ENCODE data around the gene PAK4.
A peak's percentile ranks its signal among the peaks of the same experiment; 100 is the strongest.
"Not testable (repeated sequence)": the region's sequence is repeated elsewhere in the genome, so short reads cannot be mapped to it uniquely, and the experiment has no call there.

PAK4 gene

DNA sequence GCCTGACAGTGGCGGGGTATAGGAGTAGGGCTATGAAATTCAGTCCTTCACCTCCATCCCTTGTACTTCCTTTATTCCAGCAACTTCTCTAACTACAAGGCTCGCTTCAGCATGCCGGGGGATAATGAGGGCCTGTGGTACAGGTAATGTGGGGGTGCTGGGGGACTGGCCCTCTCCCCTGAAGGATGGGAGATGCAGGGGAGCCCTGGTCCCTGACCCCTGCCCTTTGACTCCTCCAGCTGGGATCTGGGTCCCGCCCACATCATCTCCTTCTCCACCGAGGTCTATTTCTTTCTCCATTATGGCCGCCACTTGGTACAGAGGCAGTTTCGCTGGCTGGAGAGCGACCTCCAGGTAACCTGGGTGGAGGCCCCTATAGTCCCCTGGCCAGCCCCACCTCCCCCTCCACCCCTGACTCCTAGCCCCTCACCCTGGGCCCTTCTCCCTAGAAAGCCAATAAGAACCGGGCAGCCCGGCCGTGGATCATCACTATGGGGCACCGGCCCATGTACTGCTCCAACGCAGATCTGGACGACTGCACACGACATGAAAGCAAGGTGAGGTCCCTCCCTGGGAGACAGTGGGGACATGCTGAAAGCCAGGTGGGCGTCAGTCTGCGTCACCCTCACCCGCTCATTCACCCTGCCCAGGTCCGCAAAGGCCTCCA lies 25.0 kb upstream of the PAK4 start:
- no peak for DNase-seq

DNA sequence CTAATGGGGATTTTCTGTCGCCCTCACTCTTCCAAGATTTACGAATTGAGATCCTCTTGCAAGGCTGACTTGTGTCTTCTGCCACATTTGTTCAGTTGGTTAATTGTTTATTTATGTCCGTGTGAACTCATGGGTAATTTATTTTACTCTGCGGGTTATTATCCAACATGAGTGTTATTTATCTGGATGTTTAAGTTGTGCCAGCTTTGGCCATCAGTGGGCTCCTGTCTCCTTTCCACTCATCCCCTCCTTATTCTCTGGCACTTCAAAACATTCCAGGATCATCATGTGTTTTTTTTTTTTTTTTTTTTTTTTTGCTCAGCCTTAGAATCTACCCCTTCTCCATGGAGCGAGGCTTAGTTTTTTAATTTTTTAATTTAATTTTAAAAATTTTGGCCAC lies 22.4 kb upstream of the PAK4 start:
- peak in 1 of 14 donors; percentile 36 for DNase-seq

DNA sequence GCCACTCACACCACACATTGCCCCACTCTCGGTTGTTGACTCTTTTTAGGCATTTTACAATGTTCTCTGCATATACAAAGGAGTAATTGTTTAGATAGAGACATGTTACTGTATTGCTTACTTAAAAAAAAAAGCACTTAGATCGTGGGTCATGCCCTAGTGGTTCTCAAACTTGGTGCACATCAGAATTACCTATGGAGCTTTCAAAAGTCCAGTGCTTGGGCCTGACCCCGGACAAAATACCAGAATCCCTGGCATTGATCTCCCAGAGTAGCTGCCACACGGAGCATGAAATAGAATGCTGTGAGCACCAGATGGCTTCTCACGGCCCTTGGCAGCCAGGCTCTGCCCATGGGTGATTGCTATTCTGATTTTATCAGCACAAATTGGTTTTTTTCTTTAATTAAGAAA lies 21.4 kb upstream of the PAK4 start:
- peak in 6 of 14 donors; percentile 9 to 94 (median 22) for DNase-seq

DNA sequence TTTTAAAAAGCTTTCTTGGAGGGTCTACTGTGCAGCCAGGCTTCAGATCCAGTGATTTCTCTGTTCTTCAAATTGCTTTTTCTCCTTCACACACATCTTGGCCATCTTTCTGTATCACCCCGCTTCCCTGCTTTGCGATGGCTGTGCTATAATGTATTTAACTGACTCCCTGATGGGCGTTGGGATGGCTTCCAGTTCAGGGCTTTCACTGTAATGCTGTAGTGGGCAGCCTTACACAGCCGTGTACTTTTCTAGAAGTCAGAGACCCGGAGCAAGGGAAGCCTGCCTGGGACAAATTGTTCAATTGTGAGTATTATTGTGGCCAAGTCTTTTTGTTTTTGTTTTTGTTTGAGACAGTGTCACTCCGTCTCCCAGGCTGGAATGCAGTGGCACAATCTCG lies 19.4 kb upstream of the PAK4 start:
- peak in 3 of 14 donors; percentile 11 to 83 (median 23) for DNase-seq

DNA sequence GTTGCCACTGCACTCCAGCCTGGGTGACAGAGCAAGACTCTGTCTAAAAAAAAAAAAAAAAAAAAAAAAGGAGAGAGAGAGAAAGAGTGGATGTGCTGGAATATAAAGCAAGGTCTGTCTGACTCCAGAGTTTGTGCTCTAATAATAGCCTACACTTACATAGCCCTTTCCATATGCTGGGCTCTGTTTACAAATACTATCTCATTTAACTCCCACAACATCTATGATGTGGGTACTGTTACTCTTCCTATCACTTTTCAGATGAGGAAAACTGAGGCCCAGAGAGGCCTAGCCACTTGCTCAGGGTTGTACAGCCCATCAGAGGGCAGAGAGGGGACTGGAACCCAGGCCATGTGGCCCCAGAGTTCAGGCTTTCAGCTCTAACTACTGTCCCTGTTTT lies 15.9 kb upstream of the PAK4 start:
- DNase-seq: no peak

DNA sequence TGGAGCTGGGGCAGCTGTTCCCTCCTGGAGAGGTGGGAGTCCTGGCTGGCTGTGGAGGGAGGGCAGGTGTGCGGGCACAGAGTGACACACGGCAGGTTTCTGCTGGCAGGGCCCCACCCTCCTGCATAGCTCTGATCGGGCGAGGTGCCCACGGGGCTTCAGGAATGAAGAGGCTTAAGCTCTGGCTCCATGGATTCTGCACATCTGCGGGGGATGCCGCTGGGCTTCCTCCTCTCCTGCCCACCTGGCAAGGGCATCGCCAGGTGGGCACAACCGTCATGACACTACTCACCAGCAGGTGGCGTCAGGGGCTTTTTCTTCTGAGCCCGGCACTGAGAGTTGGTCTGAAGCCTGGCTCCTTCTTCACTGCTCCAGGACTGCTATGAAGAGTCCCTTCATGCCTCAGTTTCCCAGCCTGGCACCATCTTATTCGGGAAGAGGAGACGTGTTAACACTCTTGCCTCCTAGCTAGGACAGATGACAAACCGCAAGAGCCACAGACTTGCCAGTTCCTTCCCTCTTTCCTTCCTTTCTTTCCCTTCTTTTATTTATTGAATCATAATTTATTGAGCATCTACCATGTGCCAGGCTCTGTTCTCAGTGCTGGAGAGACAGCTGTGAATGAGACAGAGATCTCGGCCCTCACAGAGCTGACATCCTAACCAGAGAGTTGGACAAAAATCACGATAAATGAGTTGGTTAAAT lies 15.2 kb upstream of the PAK4 start:
- peak in 8 of 14 donors; percentile 20 to 60 (median 32) for DNase-seq

DNA sequence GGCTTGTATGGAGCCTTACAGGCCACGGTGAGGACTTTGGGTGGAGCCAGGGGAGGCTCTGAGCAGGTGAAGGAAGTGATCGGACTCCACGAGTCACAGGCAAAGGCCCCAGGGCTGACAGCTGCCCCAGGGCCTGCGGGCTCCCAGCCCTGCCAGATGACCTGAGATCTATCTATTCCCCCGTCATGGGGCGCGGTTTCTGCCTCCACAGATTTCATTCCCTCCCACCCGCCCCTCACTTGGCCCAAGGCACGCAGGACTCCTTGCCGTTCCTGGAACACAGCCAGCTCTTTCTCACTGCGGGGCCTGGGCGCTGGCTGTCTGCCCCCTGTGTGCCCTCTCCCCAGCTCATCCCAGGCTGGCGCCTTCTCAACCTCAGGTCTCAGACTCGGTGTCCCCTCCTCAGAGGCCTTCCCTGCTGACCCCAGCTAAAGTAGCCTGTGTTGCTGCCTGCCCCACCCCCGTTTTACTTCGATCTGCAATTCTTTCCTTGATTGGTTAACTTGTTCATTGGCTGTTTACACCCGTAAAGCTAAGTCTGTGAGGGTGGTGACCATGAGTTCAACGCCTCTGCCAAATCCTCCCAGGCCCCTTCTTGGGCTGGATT lies 13.9 kb upstream of the PAK4 start:
- no peak for DNase-seq

DNA sequence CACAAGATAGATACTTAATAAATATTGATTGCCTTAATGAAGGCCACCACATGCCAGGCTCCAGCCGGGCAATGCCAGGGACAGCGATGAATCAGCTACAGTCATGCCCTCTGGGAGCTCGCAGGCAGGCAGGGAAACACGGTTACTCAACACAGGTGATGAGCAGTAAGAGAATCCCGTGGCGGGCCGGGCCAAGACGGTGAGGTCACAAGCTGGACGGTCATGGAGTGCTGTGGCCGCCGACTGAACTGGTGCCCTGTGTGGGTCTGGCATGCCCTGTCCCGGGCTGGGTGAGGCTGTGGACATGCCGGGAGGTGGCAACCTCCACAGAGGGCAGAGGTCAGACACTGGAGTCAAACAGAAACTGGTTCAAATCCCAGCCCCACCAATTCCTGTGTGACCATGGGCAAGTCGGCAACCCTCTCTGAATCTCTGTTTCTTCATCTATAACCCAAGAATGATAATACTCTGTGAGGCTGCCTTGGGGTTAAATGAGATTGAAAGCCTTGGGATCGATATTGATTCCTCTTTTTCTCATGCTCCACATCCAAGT lies 13.2 kb upstream of the PAK4 start:
- DNase-seq: peak in 1 of 14 donors; percentile 18

DNA sequence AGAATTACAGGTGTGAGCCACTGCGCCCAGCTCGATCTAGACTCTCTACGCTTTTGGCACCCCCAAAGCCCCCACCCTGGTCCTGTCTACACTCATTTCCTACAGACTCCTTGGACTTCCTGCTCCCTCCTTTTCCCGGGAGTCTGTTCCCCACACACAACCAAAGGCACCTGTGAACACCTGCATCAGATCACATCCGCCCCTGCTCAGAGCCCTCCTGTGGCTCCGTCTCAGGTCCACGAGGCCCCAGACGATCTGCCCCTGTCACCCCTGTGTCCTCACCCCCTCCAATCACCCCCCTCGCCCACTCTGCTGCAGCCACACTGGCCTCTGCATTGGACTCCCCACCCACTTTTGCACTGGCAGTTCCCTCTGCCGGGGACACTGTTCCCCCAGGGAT lies 12.4 kb upstream of the PAK4 start:
- DNase-seq: no peak

DNA sequence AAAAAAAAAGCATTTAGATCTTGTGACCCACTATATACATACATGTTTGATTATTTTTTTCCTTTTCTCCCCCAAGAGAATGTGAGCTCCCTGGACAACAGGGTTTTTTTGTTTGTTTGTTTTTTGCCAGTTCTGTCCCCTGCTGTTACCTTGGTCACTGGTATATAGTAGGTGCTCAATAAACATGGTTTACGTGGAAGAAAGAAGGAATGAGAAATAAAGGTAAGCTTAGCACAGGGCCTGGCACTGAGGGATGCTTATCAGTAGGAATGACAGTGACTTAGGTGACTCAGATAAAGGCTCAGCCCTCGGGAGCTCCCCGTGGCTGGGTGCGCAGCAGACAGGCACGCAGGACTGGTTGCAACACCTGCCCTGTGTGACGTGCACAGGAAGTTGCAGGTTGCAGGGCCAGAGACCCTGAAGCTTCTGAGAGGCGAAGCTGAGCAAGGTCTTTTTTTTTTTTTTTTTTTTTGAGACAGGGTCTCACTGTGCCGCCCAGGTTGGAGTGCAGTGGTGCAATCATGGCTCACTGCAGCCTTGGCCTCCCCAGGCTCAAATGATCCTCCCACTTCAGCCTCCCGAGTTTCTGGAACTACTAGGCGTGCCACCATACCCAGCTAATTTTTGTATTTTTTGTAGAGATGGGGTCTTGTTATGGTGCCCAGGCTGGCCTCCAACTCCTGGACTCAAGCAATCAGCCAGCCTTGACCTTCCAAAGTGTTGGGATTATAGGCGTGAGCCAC lies 10.3 kb upstream of the PAK4 start:
- no peak for DNase-seq

DNA sequence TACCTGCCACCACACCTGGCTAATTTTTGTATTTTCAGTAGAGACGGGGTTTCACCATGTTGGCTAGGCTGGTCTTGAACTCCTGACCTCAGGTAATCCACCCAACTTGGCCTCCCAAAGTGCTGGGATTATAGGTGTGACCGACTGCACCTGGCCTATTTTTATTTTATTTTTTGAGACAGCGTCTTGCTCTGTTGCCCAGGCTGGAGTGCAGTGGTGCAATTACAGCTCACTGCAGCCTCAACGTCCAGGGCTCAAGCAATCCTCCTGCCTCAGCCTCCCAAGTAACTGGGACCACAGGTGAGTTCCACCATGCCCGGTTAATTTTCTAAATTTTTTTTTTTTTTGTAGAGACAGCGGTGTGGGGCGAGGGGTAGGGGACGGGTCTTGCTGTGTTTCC lies 8.6 kb upstream of the PAK4 start:
- DNase-seq: not testable (repeated sequence)

DNA sequence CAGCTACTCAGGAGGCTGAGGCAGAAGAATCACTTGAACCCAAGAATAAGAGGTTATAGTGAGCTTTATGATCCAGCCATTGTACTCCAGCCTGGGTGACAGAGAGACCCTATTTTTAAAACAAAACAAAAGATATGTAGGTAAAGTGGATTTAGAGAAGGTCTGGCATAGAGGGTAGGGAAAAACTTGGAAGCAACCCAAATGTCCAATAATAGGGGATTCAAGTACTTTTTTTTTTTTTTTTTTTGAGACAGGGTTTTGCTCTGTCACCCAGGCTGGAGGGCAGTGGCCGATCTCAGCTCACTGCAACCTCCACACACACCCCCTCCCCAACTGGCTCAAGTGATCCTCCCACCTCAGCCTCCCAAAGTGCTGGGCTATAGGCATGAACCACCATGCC lies 5.8 kb upstream of the PAK4 start:
- DNase-seq: no peak

DNA sequence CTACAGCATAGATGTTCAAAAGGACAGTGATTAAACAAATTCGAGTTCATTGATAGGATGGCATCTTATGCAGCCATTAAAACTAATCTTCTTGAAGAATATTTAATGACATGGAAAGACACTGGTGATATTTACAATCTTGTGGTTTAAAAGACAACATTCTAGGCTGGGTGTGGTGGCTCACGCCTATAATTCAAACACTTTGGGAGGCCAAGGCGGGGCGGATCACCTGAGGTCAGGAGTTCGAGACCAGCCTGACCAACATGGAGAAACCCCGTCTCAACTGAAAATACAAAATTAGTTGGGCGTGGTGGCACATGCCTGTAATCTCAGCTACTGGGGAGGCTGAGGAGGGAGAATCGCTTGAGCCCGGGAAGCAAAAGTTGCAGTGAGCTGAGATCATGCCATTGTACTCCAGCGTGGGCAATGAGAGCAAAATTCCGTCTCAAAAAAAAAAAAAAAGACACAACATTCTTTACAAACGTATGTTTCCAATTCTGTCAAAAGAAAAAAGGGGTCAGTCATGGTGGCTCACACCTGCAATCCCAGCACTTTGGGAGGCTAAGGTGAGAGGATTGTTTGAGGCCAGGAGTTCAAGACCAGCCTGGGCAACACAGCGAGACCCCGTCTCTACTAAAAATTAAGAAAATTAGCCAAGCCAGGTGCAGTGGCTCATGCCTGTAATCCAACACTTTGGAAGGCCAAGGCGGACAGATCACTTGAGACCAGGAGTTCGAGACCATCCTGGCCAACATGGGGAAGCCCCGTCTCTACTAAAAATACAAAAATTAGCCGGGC lies 2.5 kb upstream of the PAK4 start:
- DNase-seq: no peak

DNA sequence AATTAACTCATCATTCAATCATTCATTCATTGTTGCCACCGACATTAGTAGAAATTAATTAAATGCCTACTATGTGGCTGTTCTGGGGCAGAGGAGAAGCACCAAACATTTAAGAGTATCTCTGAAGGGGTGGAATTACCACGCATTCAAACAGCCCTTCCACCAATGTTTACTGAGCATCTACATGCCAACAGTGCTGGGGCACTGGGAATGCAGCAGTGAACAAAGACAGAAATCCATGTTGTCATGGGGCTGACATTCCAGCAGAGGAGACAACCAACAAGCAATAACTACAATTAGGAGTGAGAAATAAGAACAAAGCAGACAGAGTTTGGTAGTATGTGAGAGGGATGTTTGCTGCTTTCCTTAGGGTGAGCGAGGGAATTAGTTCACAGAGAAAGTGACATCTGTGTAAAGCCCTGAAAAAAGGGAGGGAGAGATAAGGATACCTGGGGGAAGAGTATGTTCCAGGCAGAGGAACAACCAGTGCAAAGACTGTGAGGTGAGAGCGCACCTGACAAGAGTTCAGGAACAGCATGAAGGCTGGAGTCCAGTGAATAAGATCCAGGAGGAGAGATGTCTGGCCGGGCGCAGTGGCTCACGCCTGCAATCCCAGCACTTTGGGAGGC lies 1.3 kb upstream of the PAK4 start:
- DNase-seq: no peak

DNA sequence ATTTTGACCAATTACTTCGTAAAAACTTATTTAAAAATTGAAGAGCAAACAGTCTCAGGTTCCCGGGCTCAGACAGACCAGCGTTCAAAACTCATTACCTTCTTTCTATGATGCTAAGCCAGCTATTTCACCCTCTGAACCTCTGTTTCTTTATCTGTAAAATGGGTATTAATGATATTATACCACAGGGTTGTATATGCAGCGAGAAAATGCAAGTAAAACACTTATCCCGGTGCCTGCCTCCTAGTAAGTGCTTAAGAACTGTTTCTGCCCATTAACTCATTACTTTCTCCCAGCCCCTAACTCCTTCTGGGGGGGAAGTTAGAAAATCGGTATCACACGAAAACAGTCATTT lies 410 bp upstream of the PAK4 start:
- no peak for DNase-seq

DNA sequence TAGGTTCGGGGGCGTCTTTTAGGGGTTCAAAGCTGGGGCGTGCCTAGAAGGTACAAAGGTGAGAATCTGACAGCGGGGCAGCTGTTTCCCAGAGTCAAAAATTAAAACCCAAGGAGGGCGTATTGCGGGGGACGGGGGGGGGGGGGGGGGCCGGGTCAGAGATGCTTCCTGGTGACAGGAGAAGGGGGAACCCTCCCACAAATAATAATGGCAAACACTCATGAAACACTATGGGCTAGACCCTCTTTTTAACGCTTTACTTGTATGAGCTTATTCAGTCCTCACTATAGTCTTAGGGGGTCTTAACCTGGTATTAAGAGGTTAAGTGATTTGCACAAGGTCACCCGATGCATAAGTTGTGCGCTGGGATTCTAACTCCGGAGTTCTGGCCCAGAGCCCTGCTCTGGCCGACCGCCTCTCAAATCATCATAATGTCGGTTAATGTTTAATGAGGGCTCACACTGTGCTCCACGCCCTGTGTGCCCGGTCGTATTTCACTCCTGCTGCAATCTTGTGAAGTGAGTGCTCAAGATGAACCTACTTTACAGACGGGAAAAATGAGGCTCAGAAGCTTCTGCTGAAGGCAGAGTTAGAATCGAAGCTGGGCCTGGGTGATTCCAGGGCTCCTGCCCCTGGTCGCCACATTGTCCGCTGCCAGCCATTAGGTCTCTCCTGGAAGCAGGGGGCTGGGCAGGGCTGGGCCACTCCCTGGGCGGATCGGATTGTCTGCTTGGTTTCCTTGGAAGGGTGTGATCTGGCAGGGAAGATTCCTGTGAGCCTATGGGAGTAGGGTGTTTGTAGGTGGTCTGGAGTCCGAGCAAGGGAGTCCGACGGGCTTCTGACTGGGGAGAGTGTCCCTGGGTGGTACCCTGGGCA lies 964 bp downstream of the PAK4 start:
- DNase-seq: peak in 1 of 14 donors; percentile 12

DNA sequence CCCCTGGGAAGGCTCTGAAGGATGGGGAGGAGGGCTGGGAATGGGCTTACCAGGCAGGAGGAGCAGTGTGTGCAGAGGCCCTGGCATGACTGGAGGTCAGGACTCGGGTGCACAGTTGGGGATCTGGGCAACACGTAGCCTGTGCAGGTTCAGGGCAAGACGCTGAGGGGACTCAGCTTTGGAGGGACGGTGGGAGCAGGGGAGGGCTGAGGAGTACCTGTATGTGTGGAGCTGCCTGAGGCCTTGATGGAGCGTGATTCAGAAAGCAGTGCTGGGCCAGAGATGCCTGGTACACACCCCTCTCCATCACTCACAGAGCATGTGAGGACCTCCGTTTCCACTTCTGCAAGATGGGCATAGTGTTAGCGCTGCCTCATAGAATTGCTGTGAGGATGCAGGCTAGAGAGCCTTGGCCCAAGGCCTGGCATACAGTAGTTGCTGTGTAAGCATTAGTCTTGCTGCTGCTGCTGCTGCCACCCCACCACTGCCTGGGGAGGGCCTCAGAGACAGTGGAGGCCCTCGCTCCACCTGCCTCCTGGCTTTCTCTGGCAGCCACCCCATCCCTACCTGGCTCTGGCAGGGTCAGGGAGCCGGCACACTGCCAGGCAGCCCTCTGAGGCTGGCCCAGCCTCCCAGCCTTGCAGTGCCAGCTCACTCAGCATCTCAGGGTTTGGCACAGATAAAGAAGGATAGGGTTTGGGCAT lies 2.4 kb downstream of the PAK4 start:
- peak in 1 of 14 donors; percentile 78 for DNase-seq

DNA sequence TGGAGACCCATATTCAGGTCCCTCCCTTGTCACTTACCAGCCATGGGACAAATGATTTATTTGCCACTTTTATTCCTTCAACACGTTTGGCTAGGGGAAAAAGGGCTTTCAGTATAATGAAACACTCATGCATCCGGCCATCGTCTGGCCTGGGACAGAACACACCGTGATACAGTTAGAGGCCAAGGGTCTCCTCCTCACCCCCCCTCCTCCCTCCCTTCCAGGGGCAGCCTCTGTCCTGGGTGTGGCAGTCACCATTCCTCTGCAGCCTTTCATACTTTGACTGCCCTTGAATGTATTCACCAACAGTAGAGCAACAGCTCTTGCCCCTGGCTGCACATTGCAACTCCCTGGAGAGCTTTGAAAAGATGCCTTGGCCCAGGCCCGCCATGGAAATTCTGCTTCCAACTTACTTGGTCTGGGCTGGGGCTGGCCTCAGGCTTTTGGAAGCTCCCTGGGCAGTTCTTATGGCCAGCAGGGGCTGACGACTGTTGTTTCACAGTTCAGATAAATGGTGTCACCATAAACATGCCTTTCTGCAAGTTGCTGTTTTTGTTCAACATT lies 3.0 kb downstream of the PAK4 start:
- peak in 1 of 14 donors; percentile 17 for DNase-seq

DNA sequence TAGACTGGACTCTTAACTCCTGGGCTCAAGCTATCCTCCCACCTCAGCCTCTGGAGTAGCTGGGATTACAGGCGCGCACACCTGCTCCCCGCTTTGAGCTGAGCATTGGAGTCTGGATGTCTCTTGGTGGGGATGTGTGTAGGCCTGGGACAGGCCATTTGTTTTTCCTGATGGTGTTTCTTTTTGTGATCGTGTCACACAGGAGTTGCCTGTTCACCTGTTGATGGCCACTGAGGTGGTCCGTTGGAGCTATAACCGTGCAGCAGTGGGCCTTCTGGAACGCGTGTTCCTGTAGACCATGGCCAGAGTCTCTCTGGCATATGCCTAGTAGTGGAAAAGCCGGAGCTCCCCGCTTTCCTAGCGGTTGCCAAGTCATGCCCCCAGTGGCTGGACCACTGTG lies 3.5 kb downstream of the PAK4 start:
- DNase-seq: no peak

Data from C1 segment of cervical spinal cord (tissue), 14 donors.